PC-3 (cell line): Measurements from ENCODE around the gene MMRN1.

Source experiments
- CTCF ChIP-seq: fragments of 300-600 bp; sonication (generic); conservative IDR thresholded peaks from 2 replicates; pipeline ENCODE4 v1.5.1; 2017; ENCODE audit warnings: antibody characterized with exemption, low read depth, mild to moderate bottlenecking, low read length
- EZH2 ChIP-seq: fragments of 300-600 bp; sonication (generic); IDR thresholded peaks from one replicate; pipeline ENCODE4 v1.6.1; 2017; ENCODE audit warnings: antibody characterized with exemption, mild to moderate bottlenecking, low read length; ENCODE audit not compliant: unreplicated experiment
- EZH2phosphoT487 ChIP-seq: fragments of 300-600 bp; sonication (generic); IDR thresholded peaks from 2 replicates; pipeline ENCODE4 v1.6.1; 2018; ENCODE audit warnings: mild to moderate bottlenecking, antibody characterized with exemption, low read length, borderline replicate concordance

GRCh38 chr4:89909889-89910288 lies 15.2 kb downstream of the MMRN1 start:
- no peak for TF ChIP-seq CTCF
- no peak for TF ChIP-seq EZH2
- TF ChIP-seq EZH2phosphoT487 = no peak
